ENCODE measurements around the gene ELOA. TPM values are rescaled to one million over a fixed set of nuclear protein-coding genes. Genes with fewer than 3 reads are reported as not detected.

ELOA gene
- total and polyA plus RNA-seq, 2 of the 13 experiments (the other 11 are each of a cell fraction or from before 2014, with no cell fraction given): 14.2 to 28.5 TPM

DNA sequence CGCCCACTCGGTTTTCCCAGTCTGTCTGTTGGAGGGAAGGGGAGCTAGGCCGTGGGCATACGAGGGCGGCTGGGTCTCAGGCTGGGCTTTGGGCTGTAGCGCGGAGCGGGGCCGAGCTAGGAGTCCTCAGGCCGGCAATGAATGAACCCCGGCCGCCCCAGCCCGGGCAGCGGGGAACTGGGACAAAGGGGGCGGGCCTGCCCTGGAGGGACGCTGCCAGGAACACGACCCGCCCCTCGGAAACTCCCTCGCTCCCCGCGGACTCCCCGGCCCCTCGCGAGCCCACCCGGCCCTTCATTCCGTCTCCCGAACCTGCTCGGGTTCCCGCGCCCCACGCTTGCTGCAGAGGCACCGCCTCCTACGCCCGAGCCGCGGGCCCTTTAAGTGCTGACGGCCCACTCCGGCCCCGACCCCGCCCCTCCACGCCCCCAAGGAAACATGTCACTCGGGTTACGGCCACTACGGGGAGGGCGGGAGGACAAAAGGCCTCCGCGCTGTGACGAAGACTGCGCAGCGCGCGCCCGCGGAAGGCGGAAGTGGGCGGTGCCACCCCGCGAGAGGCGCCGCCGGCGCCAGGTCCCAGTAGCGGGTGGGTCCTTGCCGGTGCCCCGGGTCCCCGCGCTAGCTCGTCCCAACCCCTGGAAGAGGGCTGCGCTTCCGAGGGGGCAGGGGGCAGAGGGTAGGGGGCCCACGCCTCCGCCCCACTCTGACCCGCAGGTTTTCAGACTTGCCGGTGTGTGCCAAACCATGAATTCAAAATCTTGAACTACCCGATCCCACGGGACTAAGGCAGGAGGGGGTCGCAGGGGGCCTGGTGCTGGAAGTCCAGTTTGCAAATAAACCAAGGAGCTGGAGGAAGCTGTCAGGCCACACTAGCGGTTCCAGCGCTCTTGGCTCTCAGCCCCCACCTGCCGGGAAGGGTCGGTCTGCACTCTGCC, 57.4 kb downstream of the ELOA start, which contains the start of gene GALE (continued):
- TF ChIP-seq, protein P1, sequence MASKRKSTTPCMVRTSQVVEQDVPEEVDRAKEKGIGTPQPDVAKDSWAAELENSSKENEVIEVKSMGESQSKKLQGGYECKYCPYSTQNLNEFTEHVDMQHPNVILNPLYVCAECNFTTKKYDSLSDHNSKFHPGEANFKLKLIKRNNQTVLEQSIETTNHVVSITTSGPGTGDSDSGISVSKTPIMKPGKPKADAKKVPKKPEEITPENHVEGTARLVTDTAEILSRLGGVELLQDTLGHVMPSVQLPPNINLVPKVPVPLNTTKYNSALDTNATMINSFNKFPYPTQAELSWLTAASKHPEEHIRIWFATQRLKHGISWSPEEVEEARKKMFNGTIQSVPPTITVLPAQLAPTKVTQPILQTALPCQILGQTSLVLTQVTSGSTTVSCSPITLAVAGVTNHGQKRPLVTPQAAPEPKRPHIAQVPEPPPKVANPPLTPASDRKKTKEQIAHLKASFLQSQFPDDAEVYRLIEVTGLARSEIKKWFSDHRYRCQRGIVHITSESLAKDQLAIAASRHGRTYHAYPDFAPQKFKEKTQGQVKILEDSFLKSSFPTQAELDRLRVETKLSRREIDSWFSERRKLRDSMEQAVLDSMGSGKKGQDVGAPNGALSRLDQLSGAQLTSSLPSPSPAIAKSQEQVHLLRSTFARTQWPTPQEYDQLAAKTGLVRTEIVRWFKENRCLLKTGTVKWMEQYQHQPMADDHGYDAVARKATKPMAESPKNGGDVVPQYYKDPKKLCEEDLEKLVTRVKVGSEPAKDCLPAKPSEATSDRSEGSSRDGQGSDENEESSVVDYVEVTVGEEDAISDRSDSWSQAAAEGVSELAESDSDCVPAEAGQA (IDR thresholded peaks at IDR 0.05; ENCODE audit: low read depth): 0 out of 2 replicates have a peak, but pooled peaks have one; percentile 27
- TF ChIP-seq, protein P1 (CRISPR knock-in tag; IDR thresholded peaks at IDR 0.05; ENCODE audit: borderline replicate concordance): no peak
- TF ChIP-seq, protein P2, sequence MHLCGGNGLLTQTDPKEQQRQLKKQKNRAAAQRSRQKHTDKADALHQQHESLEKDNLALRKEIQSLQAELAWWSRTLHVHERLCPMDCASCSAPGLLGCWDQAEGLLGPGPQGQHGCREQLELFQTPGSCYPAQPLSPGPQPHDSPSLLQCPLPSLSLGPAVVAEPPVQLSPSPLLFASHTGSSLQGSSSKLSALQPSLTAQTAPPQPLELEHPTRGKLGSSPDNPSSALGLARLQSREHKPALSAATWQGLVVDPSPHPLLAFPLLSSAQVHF (CRISPR knock-in tag; IDR thresholded peaks at IDR 0.05): no peak
- TF ChIP-seq, protein P3, sequence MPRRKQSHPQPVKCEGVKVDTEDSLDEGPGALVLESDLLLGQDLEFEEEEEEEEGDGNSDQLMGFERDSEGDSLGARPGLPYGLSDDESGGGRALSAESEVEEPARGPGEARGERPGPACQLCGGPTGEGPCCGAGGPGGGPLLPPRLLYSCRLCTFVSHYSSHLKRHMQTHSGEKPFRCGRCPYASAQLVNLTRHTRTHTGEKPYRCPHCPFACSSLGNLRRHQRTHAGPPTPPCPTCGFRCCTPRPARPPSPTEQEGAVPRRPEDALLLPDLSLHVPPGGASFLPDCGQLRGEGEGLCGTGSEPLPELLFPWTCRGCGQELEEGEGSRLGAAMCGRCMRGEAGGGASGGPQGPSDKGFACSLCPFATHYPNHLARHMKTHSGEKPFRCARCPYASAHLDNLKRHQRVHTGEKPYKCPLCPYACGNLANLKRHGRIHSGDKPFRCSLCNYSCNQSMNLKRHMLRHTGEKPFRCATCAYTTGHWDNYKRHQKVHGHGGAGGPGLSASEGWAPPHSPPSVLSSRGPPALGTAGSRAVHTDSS (CRISPR knock-in tag; conservative IDR thresholded peaks at IDR 0.05): no peak
- TF ChIP-seq, protein P4, sequence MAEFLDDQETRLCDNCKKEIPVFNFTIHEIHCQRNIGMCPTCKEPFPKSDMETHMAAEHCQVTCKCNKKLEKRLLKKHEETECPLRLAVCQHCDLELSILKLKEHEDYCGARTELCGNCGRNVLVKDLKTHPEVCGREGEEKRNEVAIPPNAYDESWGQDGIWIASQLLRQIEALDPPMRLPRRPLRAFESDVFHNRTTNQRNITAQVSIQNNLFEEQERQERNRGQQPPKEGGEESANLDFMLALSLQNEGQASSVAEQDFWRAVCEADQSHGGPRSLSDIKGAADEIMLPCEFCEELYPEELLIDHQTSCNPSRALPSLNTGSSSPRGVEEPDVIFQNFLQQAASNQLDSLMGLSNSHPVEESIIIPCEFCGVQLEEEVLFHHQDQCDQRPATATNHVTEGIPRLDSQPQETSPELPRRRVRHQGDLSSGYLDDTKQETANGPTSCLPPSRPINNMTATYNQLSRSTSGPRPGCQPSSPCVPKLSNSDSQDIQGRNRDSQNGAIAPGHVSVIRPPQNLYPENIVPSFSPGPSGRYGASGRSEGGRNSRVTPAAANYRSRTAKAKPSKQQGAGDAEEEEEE (CRISPR knock-in tag; IDR thresholded peaks at IDR 0.05; ENCODE audit: borderline replicate concordance): no peak
- TF ChIP-seq SETDB1 (CRISPR knock-in tag; IDR thresholded peaks at IDR 0.05; ENCODE audit: borderline replicate concordance) (no peak), ZNF552 (CRISPR knock-in tag; IDR thresholded peaks at IDR 0.05; ENCODE audit: borderline replicate concordance) (peak; percentile 4; the same call in 1 of the 2 replicates), EP300 (IDR thresholded peaks at IDR 0.05; ENCODE audit: low read depth in 2 of 2, low read length in 2 of 2) (peak in 1 of 2 experiments; percentile 34; a peak in 1 of 4 replicates), EP300 (CRISPR knock-in tag; IDR thresholded peaks at IDR 0.05; ENCODE audit: borderline replicate concordance) (no peak), ZSCAN29 (CRISPR knock-in tag; conservative IDR thresholded peaks at IDR 0.05) (peak; percentile 14; the same call in 1 of the 2 replicates), HMG20B (CRISPR knock-in tag; conservative IDR thresholded peaks at IDR 0.05) (no peak), CHD2 (IDR thresholded peaks at IDR 0.05; ENCODE audit: low read depth, low read length) (no peak), SNAPC2 (CRISPR knock-in tag; IDR thresholded peaks at IDR 0.05) (0 out of 2 replicates have a peak, but pooled peaks have one; percentile 3), ETV5 (CRISPR knock-in tag; IDR thresholded peaks at IDR 0.05; ENCODE audit: borderline replicate concordance) (peak; percentile 91), ZNF747 (CRISPR knock-in tag; IDR thresholded peaks at IDR 0.05; ENCODE audit: borderline replicate concordance) (peak; percentile 72; the same call in 1 of the 2 replicates), ZNF331 (CRISPR knock-in tag; IDR thresholded peaks at IDR 0.05) (peak; percentile 77; the same call in 1 of the 2 replicates), PHF20 (CRISPR knock-in tag; IDR thresholded peaks at IDR 0.05) (peak; percentile 81), ZNF143 (CRISPR knock-in tag; IDR thresholded peaks at IDR 0.05) (no peak), KDM2A (CRISPR knock-in tag; IDR thresholded peaks at IDR 0.05; ENCODE audit: borderline replicate concordance, low read depth) (peak; percentile 98)
